Spleen (tissue), 7 donors: ENCODE data around the gene RASSF5.

Experiments
- CTCF ChIP-seq, 11 experiments: fragments of 200-600 bp in 7 of 11; fragments of 450-650 bp in 4 of 11; sonication (generic) in 4 of 11; IDR thresholded peaks in 8 of 11; conservative IDR thresholded peaks in 3 of 11; 1 replicate in 7 of 11; 2 replicates in 4 of 11; pipeline versions ENCODE4 v1.4.0 to v1.8.0; 2016 to 2021; ENCODE audit warnings: antibody characterized with exemption in 11 of 11, inconsistent platforms in 4 of 11, mild to moderate bottlenecking in 1 of 11
- POLR2AphosphoS5 ChIP-seq, 3 donors: sonication (generic); formaldehyde crosslinking; IDR thresholded peaks; one replicate each; pipeline ENCODE4 v1.5.1; 2017; ENCODE audit warnings: antibody characterized with exemption in 3 of 3
- donor health status: DM: no; HTN: no; CAD: no; lungs with moderate emphysema.
- donor health status: DM: no; HTN: no; CAD: no.
- donor health status: DM: no; HTN: no; CAD: no.

- TF ChIP-seq CTCF (IDR thresholded peaks at IDR 0.05 in 8 of 11, conservative IDR thresholded peaks at IDR 0.05 in 3 of 11) (no peak), POLR2AphosphoS5 (IDR thresholded peaks at IDR 0.05) (no peak)
Measured at GRCh38 chr1:206547104-206547503, 39.8 kb downstream of the RASSF5 start.
